NK-92 treated with Interleukin-12 subunit alpha and Interleukin-12 subunit beta, amount 100 ng/mL, for 24 hours (cell line): ENCODE measurements around the gene TNS3.

Experiments
- DNase-seq: peaks from one replicate; lab custom pipeline; 2025; lab: John Stamatoyannopoulos, UW

TNS3 gene

GRCh38 chr7:47540387-47541350, 41.2 kb downstream of the TNS3 start:
- no peak for DNase-seq

GRCh38 chr7:47540053-47540386, 41.9 kb downstream of the TNS3 start:
- DNase-seq, result no peak

GRCh38 chr7:47539398-47540052, 42.4 kb downstream of the TNS3 start:
- no peak for DNase-seq

DNA sequence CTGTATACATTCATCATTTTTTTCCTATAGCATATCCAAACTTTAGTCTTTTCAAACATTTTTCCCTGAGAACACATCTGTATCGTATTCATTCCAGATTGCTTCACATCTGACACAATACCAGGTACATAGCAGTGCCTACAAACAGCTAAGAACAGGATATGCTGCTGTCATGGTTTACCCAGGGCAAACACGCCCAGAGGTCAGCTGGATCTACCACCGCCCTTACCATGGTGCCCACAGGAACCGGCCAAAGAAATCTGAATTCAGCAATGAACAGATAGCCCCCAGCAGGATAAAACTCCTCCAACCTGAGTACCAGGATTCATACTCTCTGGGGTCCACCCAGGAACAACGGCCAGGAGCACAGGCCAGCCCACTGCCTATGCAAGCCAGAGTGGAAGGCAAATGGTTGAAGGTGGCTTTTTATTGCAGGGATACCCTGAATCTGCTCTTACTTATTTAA, 43.0 kb downstream of the TNS3 start:
- DNase-seq, result no peak

DNA sequence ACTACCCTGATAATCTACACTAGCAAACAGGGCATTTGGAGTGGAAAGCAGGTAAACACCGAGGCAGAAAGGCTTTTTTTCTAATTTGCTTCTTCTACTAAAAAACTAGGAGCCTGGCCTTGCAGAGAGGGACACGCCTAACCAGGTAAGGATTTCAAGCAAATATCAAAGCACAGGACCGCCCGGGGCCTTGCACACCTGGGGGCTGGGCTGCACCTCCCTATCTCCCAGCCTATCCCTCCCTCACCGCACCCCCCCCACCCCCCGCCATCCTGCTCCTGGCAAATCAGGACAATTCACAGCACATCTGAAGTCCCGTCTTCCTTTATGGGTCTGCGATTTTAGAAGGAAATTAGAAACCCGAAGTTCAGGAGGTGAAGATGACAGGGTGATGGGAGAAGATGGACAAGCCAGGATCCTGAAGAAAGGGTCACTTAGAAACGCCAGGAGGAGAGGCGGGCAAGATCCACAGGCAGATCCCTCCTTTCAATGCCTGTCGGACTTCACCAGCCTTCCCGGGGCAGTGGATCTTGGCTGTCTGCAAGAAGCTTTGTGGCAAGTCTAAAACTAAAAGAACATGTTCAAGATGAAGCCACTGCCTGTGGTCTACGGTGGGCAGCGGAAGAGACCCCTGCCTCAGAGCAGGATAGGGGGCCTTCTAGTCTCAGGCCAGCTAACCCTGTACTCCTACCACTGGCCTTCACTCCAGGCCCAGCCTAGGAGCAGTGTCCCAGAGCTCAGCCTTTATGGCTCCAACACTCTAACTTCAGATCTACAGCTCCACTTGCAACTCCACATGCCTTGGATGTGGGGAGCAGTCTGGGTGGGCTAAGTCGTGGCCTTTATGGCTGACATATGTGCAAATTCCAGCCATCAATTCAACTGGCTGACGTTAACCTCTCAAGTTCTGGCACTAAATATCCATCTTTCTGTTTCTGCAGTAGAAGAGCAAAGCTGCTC, 43.9 kb downstream of the TNS3 start:
- no peak for DNase-seq

GRCh38 chr7:47536661-47537611, 45.0 kb downstream of the TNS3 start:
- no peak for DNase-seq

GRCh38 chr7:47535704-47536628, 45.9 kb downstream of the TNS3 start:
- DNase-seq, result no peak

DNA sequence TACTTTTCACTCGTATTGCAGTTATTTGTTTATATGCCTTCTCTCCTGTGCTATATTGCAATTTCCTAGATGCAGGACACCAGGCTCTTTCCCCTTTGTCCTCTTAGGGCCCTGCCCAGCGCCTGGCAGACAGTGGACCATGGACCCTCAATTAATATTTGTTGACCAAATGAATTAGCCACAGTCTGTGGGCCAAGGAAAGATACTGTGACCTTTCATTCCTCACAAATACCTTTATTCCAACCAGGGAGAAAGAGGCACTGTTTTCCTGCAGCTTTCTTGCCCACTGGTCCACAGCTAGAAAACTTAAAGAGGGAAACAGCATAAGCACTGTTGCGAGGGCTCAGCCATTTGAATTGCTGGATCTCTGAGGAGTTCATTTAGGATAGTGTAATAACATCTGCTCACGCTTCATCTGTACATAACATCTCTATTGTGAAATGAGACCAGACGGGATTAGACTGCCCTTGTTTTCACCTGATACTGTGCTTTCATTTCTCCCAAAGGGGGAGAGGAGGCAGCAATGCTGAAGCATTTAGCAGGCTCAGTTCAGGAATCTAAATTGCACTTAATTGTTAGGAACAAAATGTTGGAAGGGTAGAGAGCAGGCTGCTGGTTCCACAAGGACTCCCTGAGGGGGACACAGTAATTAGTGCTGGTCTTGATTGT, 46.7 kb downstream of the TNS3 start:
- DNase-seq, result no peak

DNA sequence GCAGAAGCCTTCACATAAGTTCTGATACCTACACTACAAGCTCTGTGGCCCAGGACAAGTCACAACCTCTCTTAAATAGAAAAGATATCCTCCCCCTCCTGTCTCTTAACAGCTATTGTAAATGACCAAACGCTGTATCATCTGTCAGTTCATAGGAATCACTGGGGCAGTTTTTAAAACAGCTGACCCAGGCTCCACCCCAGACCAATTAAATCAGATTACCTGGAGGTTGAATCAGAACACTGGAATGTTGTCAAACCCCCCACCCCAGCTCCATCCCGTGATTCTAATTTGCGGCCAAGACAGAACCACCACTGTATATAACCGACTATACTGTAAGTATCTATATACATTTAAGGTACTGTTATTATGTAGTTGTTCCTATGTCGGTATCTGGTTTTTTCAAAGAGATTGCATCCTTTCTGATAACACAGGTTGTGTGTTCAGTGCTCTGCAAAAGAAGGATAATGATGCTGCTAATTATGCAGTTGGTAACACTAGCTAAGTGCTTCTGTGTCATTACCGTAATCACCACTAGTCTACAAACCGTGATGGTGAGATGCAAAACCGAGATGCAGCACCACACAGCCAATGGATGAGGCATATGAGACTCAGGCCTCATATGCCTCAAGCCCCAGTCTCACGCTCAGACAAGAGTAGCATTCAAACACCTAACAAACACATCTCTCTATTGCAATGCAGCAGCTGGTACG, 47.4 kb downstream of the TNS3 start:
- no peak for DNase-seq

DNA sequence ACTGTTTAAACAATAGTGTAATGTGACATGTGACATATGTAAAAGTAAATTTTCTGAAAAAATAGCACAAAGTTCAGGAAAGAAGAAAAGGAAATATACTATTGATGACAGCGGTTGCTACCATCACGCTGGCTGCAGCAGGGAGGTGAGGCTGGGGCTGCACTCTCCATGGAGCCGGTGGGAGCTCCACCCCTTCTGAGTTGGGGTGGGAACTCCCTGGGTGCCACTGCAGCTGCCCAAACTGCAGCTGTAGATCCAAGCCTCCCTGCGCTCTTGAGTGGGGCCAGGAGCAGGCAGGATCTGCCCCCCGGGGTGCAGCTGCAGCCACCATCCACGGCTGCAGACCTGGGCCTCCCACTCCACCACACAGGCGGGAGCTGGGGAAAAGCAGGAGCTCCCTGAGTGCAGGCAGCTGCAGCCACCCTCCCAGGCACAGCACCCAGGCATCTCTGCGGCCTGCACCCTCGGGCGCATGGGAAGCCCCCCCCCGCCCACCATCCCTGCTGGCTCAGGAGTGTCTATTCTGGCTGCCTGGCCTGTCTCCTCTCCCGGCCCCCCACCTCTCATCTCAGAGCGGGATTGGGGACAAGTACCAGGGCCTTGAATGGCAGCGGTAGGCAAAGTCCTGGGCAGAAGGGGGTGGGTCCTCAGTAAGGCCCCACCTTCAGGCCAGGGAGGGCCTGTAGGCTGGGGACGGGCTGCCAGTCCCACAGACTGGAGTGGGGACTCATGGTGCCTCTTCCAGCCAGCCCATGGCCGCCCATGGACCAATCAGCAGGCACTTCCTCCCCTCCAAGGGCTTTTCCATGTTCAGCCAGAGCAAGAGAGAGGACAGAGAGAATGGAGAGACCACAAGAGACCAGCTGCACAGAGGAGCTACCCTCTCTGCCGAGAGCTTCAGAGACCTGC, 50.1 kb downstream of the TNS3 start:
- no peak for DNase-seq

DNA sequence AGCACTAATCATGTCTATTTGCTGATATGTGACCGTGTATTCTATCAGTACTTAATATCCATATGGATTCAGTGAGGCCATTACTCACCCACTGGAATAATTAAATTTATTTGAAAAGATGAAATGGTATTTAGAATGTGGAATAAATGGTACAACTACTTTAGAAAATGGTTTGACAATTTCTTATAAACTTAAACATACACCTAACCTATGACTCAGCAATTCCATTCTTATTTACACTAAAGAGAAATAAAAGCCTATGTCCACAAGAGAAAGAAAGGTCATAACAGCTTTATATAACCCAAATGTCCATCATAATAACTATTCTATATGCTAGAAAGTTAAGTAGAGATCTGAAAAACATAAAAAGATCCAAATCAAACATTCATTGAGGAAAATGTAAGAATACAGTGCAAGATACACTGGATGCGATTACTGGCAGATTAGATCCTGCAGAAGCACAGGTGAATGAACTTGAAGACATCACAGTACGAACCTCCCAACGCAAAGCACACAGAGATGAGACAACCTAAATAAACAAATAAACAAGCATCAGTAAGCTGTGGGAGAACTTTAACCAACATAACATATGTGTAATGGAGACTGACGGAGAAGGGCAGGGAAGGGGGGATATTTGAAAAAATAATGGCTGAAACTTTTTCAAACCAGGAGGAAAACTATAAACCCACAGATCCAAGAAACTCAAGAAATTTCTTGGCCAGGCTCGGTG, 51.9 kb downstream of the TNS3 start:
- no peak for DNase-seq

DNA sequence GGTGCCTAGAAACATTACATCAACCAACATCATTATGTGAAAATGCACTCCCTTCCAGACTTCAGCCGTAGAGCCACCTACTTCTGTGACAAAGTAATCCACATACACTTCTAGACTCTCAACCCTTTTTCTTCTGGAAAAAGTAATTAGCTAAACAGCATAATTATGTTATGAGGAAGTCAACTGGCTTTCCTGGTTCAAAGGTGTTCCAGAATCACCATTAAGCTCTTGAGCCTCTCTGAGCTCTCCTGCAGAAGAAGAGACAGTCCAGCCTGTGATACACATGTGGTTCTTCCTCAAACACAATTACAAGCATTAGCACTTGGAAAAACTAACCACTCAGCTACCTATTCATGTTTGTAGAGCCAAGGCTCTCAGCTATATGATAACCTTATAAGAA, 52.5 kb downstream of the TNS3 start:
- DNase-seq, result no peak

GRCh38 chr7:47528471-47528870, 53.4 kb downstream of the TNS3 start:
- DNase-seq, result no peak

DNA sequence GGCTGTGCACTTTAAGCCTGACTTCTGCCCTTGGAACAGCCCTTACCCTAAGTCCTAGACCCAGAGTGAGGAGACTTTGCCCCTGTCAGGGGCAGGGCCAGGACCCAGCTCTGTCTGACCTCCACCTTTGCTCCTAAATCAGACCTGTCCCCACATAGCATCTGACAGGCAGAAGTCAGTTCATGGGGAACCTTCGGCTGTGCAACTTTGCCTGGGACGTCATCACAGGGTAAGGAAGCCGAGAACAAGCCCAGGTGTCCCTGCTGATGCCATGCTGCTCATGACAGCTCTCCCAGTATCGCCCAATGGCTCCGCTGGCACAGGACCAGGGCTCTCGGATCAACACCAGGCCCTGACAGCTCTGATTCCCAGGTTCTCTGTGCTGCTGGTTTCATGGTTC, 55.4 kb downstream of the TNS3 start:
- DNase-seq, result no peak

GRCh38 chr7:47525066-47525623, 56.8 kb downstream of the TNS3 start:
- DNase-seq, result no peak

- DNase-seq, result no peak
Measured at GRCh38 chr7:47523401-47523800, 58.5 kb downstream of the TNS3 start.
